Measurements from ENCODE around the gene PILRA.
"Not testable (repeated sequence)": the region's sequence is repeated elsewhere in the genome, so short reads cannot be mapped to it uniquely, and the experiment has no call there.

The PILRA gene

DNA sequence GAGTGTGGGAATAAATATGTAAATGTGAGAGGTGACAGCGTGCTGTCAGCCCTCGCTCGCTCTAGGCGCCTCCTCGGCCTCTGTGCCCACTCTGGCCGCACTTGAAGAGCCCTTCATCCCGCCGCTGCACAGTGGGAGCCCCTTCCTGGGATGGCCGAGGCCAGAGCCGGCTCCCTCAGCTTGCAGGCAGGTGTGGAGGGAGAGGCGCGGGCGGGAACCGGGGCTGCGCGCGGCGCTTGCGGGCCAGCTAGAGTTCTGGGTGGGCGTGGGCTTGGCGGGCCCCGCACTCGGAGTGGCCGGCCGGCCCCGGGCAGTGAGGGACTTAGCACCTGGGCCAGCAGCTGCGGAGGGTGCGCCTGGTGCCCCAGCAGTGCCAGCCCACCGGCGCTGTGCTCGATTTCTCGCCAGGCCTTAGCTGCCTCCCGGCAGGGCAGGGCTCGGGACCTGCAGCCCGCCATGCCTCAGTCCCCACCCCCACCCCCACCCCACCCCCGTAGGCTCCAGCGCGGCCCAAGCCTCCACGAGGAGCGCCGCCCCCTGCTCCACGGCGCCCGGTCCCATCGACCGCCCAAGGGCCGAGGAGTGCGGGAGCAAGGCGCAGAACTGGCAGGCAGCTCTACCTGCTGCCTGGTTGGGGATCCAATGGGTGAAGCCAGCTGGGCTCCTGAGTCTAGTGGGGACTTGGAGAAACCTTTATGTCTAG is 8.4 kb downstream of the PILRA start:
- DNase-seq = not testable (repeated sequence)

DNA sequence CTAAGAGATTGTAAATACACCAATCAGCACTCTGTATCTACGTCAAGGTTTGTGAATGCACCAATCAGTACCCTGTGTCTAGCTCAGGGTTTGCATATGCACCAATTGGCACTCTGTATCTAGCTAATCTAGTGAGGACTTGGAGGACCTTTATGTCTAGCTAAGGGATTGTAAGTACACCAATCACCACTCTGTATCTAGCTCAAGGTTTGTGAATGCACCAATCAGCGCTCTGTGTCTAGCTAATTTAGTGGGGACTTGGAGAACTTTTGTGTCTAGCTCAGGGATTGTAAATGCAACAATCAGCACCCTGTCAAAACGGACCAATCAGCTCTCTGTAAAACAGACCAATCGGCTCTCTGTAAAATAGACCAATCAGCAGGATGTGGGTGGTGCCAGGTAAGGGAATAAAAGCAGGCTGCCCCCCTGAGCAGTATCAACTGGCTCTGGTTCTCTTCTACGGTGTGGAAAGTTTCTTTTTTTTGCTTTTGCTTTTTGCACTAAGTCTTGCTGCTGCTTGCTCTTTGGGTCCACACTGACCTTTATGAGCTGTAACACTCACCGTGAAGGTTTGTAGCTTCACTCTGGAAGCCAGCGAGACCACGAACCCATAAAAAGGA is 9.1 kb downstream of the PILRA start:
- DNase-seq = not testable (repeated sequence)

DNA sequence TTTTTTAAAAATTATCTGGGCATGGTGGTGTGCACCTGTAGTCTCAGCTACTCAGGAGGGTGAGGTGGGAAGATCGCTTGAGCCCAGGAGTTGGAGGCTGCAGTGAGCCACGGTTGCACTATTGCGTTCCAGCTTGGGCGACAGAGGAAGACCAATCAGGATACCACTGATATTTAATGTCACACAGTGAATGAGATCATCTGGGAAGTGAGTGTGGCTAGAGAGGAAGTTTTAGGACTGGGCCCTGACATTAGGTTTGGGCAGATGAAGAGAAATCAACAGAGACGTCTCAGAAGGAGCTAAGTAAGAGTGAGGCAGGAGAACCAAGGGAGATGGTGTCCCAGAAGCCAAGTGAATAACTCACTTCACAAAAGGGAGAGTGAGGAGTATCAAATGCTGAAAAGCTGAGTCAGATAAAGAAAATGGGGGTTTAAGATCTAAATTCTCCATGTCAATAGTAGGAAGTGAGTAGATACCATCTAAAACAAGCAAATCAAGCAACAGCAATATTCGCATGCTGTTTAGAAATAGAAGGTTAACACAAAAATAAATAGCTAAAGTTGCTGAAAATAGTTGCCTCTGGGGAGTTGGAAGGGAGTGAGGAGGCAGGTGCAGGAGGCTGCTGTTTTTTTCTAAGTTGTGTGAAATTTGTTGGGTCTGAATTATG is 11.5 kb downstream of the PILRA start:
- DNase-seq = no peak

DNA sequence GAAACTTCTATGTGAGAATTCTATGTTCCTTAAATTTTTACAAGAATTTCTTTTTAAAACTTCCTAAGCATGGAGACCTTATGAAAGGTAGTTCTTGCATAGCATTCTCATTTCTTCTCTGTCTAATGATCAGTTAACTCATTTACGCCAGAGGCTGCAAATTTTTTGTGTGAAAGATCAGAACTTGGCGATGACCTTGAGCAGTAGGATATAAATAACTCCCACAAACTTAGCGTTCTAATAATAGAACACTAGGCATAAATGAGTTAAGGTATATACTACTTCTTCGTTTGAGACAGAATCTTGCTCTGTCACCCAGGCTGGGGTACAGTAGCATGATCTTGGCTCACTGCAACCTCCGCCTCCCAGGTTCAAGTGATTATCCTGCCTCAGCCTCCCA is 13.7 kb downstream of the PILRA start:
- DNase-seq = no peak

DNA sequence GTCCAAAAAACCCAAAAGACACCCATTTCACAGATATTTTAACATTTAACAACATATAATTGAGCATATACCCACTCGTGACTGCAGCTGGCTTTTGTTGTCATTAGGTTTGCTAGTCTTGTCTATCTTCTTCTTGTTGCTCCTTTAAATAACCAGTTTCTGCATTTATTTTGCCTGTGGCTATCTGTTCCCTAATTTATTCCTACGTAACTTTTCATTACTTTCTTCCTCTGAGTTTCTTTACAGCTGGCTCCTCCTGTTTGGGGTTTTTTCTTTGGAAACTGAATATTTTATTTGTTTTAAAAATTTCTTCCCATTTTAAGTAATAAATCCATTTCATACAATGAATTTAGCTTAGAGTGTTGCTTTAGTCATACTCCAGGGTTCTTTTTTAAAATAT is 14.4 kb downstream of the PILRA start:
- DNase-seq = no peak

DNA sequence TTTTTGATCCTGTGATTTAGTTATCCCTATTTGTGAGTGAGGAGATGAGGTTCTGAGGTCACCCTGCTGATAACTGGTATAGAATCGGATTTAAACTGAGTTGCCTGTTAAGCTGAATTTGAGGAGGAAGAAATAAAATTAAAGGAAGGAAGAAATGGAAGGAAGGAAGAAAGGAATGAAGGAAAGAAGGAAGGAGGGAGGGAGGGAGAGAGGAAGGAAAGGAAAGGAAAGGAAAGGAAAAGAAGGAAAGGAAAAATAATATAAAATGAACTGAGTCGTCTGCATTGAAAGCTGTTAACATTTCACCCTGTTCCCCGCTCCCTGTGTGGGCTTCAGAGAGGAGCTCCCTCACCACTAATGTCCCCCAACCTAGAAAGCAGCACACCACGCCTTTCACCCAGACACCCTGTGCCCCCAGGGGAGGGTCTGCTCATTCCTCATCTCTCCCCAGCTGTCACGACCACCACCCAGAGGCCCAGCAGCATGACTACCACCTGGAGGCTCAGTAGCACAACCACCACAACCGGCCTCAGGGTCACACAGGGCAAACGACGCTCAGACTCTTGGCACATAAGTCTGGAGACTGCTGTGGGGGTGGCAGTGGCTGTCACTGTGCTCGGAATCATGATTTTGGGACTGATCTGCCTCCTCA is 16.3 kb downstream of the PILRA start:
- no peak for DNase-seq

DNA sequence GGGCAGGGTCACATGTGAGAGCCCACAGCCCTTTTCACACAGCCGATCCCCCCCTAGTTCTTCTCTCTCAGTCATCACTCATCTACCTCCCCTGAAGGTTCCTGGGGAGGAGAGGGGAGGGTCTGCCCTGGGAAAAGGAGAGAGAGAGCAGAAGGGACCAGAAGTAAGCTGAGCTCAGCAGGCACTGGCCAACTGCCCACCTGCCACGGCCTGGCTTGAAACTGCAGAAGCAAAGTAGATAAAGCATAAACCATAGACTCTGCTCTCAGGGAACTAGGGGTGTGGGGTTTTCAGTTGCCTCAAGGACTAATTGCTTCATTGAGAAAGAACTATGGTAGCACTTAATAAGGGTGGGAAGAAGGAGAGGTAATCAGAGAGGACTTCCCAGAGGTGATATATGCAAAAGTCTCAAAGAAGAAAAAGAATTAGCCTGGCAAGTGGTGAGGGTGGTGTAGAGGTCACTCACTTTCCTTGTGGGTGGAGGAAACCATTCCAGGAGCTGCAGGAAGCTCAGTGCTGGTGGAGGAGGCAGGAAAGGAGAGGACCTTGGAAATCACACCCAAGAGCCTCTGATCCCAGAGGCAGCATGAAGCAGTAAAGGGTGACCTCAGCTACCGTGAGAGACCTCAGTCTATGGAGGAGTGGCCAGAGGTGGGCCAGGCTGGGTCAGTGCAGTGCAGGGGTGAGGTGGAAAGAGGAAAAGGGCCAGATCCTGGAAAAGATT is 17.2 kb downstream of the PILRA start:
- no peak for DNase-seq

DNA sequence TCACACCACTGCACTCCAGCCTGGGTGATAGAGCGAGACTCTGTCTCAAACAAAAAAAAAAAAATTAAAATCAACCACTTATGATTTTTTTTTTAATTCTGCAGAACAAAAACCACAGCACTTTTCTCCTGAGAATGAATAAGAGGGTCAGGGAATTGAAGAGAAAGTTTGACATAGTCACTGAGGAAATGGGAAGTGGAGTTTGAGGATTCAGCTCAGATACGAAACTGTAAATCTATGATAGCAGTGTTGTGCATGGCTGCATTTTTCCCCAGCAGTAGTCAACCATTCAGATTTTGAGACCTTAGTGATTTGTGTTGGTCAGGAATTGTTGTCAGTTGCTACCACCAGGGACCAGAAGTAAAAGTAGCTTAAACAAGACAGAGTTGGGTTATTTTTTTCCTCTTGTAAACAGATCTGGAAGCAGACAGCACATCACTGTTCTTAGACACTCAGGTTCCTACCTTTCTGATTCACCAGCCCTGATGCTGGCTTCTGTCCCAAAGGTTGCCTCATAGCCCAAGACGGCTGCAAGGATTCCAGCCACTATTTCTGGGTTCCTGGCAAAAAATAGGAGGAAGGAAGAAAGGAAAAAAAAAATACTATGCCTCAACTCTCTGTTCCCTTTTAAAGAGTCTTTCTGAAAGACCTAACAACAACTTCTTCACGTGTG is 20.1 kb downstream of the PILRA start:
- DNase-seq = no peak

DNA sequence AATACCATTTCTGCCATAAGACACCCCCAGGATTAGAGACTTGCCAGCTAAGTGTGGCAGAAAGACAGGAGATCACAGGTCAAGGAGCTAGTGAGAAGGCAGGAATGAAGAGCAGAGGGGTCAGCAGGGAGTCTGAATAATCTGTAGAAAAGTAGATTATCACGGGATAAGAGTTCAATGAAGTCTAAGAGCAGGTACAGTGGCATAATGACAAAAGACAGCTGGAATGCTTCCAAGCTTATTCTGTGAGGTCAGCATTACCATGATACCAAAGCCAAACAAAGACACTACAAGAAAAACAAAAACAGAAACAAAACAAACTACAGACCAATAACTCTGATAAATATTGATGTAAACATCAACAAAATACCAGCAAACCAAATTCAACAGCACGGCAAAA is 20.8 kb downstream of the PILRA start:
- no peak for DNase-seq

DNA sequence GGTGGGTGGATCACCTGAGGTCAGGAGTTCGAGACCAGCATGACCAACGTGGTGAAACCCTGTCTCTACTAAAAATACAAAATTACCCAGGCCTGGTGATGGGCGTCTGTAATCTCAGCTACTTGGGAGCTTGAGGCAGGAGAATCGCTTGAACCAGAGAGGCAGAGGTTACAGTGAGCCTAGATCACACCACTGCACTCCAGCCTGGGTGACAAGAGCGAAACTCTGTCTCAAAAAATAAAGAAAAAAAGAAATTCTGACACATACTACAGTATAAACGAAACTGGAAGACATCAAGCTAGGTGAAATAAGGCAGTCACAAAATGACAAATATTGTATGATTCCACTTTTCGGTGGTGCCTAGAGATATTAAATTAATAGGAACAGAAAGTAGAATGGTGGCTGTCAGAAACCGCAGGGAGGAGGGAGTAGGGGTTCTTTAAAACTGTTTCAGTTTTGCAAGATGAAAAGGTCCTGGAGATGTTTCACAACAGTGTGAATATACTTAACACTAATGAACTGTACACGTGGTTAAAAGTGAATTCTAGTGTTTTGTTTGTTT is 23.2 kb downstream of the PILRA start:
- DNase-seq = no peak

DNA sequence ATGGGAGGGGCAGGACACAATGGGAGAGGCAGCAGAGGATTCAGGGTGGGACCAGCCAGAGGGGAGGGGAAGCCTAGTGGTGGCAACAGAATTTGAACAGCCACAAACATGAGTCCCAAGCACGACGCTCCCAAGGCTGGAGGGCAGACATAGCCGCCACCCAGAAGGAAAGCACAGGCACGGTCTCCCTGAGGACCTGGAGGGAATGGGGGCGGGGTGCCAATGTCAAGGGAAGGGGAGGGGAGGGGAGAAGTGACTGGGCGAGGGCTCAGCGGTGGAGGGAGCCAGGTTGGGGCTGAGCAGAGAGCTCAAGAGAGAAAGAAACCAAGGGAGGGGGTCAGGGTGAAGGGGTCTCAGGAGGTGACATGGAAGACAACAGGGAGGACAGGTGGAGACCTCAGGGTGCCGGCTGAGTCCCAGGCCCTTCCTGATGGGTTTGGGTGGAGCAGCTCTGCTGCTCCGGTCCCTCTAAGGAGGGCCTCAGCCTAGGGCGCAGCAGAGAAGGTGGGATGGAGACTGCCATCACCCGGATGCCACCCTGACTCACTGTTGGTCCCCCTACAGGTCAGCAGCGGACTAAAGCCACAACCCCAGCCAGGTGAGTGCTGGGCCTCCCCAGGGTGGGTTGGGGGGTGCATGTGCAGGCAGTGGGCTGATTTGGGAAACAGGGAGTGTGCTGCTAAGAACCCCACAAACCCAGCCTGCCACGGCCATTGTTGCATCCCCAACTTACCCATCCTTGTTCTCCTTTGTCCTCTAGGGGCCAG is 24.2 kb downstream of the PILRA start:
- DNase-seq = no peak

DNA sequence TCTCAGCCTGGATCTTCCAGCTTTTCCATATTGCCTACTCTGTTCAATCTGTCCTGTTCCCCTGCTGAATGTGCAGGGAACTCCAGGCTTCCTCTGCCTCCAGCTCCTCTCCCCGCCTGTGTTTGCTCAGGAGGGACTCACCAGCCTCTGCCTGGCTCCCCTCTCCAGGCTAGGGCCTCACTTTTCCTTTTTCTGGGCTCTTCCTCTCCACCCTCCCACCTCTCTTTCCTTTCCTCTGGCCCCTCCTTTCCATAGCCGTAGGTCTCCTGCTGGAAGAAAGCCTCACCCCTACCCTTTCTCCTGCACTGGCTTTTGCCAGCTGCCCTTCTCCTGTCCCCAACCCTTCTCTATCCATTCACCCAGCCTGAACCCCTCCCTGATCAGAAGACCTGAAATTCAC is 25.0 kb downstream of the PILRA start:
- no peak for DNase-seq

DNA sequence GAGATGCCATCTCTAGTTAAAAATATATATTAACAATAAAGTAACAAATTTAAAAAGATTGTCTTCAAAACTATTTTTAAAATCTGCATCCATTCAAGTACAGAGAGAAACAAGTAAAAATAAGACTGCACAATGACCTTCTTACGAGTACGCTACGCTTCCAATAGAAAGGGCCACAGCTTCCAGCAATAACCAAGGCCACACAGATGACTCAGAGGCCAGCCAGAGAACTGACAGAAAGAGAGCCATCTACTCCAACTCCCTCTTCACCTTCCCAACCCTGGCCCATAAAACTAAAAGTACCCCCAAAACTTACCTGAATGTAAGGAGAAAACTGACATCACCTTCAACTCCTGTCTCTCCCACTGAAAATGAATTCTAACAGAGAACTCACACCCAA is 26.8 kb downstream of the PILRA start:
- no peak for DNase-seq

DNA sequence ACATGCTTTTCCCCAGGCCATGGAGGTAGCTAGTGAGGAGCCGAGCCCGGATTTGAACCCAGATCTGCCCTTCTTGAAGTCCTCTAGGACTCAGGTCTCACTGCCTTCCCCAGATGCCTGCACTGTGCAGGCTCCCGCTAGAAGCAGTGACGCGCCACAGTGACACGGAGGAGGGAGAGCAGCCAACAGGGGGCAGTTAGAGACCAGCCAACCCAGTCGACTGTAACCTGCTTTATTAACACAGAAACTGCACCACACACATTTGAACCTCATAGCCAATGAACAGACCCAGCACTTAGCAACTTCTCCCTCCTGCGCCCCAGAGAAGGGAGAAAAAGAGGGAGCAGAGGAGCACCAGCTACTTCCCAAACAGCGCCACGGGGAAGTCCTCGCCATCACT is 27.4 kb downstream of the PILRA start:
- DNase-seq = no peak

DNA sequence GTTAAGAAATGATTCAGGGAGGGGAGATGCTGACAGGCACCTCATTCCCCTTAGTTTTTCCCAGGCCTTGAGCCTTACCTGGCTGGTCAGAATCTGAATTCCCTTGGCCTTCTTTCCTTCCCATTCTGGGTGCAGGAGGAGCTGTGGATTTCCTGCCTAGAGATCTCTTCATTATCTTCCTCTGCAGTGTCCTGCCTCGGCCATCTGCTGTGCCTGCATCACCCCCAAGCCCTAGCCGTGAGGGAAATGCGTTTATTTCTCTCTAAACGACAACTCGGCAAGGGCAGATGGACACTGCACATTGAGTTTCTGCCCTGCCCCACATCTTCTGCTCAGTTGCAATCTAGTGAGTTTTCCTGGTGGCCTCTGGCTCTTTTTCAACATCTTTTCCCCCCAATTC is 28.5 kb downstream of the PILRA start:
- DNase-seq = no peak

DNA sequence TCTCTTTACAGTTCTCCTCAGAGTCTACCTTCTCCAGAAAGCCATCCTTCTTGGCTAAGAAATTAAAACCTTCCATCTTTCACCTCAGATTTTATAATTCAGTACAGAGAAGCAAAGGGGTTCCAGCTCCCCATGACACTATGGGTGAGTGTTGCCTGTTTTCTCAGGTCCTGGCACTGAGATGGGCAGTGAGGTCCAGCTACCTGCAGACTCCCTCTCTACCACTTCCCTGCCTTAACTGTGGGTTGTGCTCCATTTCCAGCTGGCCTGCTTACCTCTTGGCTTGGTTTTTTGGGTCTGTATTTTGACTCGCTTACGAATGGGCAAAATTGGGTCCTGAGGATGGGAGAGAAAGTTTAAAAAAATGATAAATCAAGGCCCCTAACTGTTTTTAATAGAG is 29.0 kb downstream of the PILRA start:
- DNase-seq = no peak

DNA sequence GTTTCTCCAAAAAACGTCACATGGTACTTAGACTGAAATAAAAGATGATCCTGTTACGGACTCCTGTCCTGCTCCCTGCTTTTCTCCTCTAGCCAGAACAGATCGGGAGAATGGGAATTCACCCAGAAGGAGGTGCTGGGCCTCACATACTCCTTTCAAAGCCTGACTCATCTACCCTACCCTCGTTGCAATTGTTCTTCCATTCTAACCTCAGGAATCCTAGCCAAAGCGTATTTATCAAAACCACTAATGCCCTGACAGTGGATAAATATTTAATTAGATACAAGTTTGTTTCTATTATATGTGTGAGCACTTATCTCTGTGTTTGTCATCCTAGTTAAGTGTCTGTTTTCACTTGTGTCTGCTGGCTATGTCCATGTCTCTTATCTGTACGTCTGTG is 33.5 kb downstream of the PILRA start:
- no peak for DNase-seq

DNA sequence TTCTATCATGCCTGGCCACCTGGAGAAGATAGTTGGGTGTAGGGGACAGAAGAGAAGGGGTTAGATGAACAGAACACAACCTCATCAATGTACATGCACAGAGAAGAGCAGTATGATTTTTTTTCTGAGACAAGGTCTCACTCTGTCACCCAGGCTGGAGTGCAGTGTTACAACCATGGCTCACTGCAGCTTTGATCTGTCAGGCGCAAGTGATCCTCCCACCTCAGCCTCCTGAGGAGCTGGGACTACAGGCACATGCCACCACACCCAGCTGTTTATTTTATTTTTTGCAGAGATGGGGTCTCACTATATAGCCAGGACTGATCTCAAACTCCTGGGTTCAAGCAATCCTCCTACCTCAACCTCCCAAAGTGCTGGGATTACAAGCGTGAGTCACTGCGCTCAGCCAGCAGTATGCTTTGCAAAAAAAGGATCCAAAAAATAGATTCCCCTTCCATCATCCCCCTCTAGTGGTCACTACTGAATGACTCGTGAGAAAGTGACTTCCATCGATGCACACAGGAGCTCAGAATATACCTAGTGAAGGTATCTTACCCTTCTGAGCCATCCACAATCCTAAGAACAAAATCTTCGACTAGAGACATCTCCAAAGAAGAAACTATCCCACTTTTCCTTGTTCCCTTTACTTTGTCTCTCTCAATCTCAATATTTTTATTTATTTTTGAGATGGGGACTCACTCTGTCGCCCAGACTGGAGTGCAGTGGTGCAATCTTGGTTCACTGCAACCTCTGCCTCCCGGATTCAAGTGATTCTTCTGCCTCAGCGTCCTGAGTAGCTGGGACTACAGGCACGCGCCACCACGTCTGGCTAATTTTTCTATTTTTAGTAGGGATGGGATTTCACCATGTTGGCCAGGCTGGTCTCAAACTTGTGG is 34.2 kb downstream of the PILRA start:
- DNase-seq = no peak

DNA sequence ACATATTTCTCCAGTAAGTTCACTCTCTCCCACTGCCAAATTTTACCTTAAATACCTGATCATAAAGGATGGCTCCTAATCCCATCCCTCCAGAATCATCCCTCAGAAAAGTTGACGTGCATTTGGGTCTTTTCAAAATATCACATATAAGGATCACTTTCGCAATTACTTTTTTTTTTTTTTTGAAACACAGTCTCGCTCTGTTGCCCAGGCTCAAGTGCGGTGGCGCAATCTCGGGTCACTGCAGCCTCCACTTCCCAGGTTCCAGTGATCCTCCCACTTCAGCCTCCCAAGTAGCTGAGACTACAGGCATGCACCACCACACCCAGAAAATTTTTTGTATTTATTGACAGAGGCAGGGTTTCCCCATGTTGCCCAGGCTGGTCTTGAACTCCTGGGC is 37.8 kb downstream of the PILRA start:
- DNase-seq = no peak

DNA sequence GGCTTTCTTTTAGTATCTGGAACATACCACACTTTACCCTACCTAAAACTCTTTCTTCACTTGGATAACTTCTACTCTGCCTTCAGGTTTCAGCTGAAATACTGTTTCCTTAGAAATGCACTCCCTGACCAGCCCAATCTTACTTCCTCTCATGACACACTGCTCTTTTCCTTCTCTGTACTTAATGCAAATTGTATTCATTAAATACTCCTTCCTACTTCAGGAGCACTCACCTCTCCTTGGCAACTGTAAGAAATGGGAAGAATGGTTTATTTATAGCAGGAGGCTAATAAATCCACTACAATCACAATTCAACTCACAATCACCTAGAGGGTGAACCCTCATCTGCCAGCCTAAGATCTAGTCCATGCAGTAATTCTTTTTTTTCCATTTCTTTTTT is 40.1 kb downstream of the PILRA start:
- DNase-seq = no peak

DNA sequence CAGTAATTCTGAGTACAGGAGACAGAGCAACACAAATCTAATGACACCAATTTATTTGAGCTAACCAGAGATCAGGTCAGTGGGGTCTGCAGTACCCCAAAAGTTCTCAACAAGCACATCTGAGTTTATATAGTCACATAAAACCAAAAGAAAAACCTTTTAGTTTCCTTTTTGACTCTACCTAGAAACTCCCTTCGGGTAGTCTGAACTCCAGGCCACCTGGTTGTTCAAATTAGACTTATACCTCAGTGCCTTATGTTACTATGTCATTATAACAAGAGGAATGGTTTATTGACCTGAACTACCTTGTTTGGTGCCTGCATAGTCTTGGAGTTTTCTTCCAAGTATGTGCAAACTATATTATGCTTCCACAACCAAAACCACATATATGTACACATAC is 40.6 kb downstream of the PILRA start:
- DNase-seq = no peak
